OCI-LY7 (cell line): Measurements from ENCODE around the gene TAOK1.

Experiments used
- EZH2phosphoT487 ChIP-seq: fragments of 200-600 bp; sonication (generic); IDR thresholded peaks from 2 replicates; pipeline ENCODE4 v1.6.1; 2018; ENCODE audit warnings: low read depth, borderline replicate concordance, mild to moderate bottlenecking, mixed run types, antibody characterized with exemption, low read length, moderate library complexity, mixed read lengths
- TF ChIP-seq, protein P1 (sequence below): fragments of 200-600 bp; sonication (generic); conservative IDR thresholded peaks from 2 replicates; pipeline ENCODE4 v1.5.1; 2014; ENCODE audit warnings: mild to moderate bottlenecking, antibody characterized with exemption, low read length, moderate library complexity, mixed read lengths

DNA sequence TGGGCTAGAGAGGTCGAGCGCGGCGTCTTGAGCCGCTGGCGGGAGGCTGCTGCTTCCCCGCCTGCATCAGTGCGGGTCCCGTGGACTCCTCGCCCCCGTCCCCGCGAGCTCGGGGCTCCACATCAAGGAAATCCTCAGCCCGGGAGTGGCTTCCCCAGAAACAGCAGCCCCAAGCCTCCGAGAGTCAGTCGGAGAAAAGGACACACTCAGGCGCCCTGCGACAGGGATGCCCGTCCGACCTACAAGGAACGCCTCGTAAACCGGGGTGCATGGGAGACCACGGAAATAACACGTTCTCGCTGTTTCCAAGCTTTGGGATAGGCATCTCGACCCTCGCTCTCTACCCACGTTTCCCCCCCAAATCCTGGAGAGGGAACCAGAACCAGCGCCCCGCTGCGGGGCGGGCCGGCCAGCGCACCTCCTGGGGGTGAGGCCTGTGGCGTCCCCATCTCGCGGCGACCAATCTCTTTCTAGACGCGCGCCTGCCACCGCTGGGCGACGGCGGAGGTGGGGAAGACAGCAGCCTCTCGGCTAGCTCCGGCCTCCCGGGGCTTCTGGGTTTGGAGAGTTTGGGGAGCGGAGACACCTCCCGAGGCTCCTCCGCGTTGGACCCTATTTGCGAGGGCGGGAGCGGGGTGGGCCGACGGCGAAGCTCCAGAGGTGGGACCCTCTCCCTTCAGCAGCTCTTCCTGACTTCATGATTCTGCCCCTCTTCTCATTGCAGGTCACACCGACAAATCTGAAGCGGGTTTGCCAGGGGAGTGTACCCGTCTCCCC is 177.6 kb downstream of the TAOK1 start:
- TF ChIP-seq, protein P1, sequence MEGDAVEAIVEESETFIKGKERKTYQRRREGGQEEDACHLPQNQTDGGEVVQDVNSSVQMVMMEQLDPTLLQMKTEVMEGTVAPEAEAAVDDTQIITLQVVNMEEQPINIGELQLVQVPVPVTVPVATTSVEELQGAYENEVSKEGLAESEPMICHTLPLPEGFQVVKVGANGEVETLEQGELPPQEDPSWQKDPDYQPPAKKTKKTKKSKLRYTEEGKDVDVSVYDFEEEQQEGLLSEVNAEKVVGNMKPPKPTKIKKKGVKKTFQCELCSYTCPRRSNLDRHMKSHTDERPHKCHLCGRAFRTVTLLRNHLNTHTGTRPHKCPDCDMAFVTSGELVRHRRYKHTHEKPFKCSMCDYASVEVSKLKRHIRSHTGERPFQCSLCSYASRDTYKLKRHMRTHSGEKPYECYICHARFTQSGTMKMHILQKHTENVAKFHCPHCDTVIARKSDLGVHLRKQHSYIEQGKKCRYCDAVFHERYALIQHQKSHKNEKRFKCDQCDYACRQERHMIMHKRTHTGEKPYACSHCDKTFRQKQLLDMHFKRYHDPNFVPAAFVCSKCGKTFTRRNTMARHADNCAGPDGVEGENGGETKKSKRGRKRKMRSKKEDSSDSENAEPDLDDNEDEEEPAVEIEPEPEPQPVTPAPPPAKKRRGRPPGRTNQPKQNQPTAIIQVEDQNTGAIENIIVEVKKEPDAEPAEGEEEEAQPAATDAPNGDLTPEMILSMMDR, result peak; percentile 63
- TF ChIP-seq EZH2phosphoT487, result no peak
